Skeletal muscle satellite cell (primary cell): Measurements from ENCODE around the gene MICAL1.

Experiments
- H3K27me3 ChIP-seq: 2 replicates; pipeline ENCODE4 v1.7.0; 2013; ENCODE audit warnings: low read length; ENCODE audit not compliant: control insufficient read depth, insufficient read depth
- H3K36me3 ChIP-seq: 2 replicates; pipeline ENCODE4 v1.7.0; 2013; ENCODE audit warnings: mild to moderate bottlenecking, control low read depth, low read length; ENCODE audit not compliant: insufficient read depth
- H3K4me1 ChIP-seq: 2 replicates; pipeline ENCODE4 v1.7.0; 2013; ENCODE audit warnings: low read length; ENCODE audit not compliant: control insufficient read depth, insufficient read depth
- H3K4me2 ChIP-seq: 2 replicates; pipeline ENCODE4 v1.7.0; 2013; ENCODE audit warnings: mild to moderate bottlenecking, low read length
- H3K4me3 ChIP-seq: 2 replicates; pipeline ENCODE4 v1.7.0; 2013; ENCODE audit warnings: low read length
- H3K9ac ChIP-seq: 2 replicates; pipeline ENCODE4 v1.7.0; 2013; ENCODE audit warnings: mild to moderate bottlenecking, low read depth, low read length, moderate library complexity
- H3K9me3 ChIP-seq: replicated peaks from 2 replicates; pipeline ENCODE4 v1.7.0; 2013; ENCODE audit warnings: mild to moderate bottlenecking, control low read depth, low read length

Gene MICAL1

GRCh38 chr6:109450801-109451200, 4.8 kb downstream of the MICAL1 start:
- peaks cover 71% of the 10 kb centered on the region for H3K36me3 ChIP-seq
- H3K4me3 ChIP-seq = no peak overlapping the region
- H3K27me3 ChIP-seq = no peaks in the 10 kb centered on the region
- peaks cover 17% of the 10 kb centered on the region for H3K4me1 ChIP-seq
- H3K9ac ChIP-seq = no peak overlapping the region
- no peak overlapping the region for H3K4me2 ChIP-seq
- H3K9me3 ChIP-seq = no peaks in the 10 kb centered on the region

- peaks cover 78% of the 10 kb centered on the region for H3K36me3 ChIP-seq
- H3K9ac ChIP-seq = no peak overlapping the region
These were observed 5.5 kb downstream of the MICAL1 start for GRCh38 chr6:109449795-109450673.

GRCh38 chr6:109449064-109449794, 6.3 kb downstream of the MICAL1 start:
- Histone ChIP-seq H3K36me3 (peaks cover 86% of the 10 kb centered on the region), H3K9me3 (no peaks in the 10 kb centered on the region), H3K9ac (no peak overlapping the region), H3K27me3 (no peaks in the 10 kb centered on the region), H3K4me3 (no peak overlapping the region), H3K4me2 (no peak overlapping the region), H3K4me1 (peaks cover 12% of the 10 kb centered on the region)

More at GRCh38 chr6:109449795-109450673, 5.5 kb downstream of the MICAL1 start:
- H3K4me2 ChIP-seq = no peak overlapping the region
- no peaks in the 10 kb centered on the region for H3K27me3 ChIP-seq
- H3K9me3 ChIP-seq = no peaks in the 10 kb centered on the region
- H3K4me1 ChIP-seq = peaks cover 17% of the 10 kb centered on the region
- no peak overlapping the region for H3K4me3 ChIP-seq

GRCh38 chr6:109448615-109449014, 7.0 kb downstream of the MICAL1 start:
- peaks cover 6% of the 10 kb centered on the region for H3K4me1 ChIP-seq
- peaks cover 89% of the 10 kb centered on the region for H3K36me3 ChIP-seq
- no peak overlapping the region for H3K9ac ChIP-seq
- no peaks in the 10 kb centered on the region for H3K27me3 ChIP-seq
- H3K4me3 ChIP-seq = no peak overlapping the region
- H3K9me3 ChIP-seq = no peaks in the 10 kb centered on the region
- H3K4me2 ChIP-seq = no peak overlapping the region

GRCh38 chr6:109447878-109448555, 7.6 kb downstream of the MICAL1 start:
- no peaks in the 10 kb centered on the region for H3K9me3 ChIP-seq
- no peaks in the 10 kb centered on the region for H3K27me3 ChIP-seq
- H3K4me2 ChIP-seq = no peak overlapping the region
- no peak overlapping the region for H3K9ac ChIP-seq
- peaks cover 89% of the 10 kb centered on the region for H3K36me3 ChIP-seq
- no peak overlapping the region for H3K4me3 ChIP-seq
- no peaks in the 10 kb centered on the region for H3K4me1 ChIP-seq

- H3K4me3 ChIP-seq = no peak overlapping the region
- no peaks in the 10 kb centered on the region for H3K9me3 ChIP-seq
- peaks cover 89% of the 10 kb centered on the region for H3K36me3 ChIP-seq
- H3K9ac ChIP-seq = no peak overlapping the region
- no peaks in the 10 kb centered on the region for H3K27me3 ChIP-seq
- no peak overlapping the region for H3K4me2 ChIP-seq
- no peaks in the 10 kb centered on the region for H3K4me1 ChIP-seq
These were observed 8.5 kb downstream of the MICAL1 start for GRCh38 chr6:109447087-109447486.

- Histone ChIP-seq H3K9ac (no peak overlapping the region), H3K4me1 (peaks cover 5% of the 10 kb centered on the region), H3K27me3 (no peaks in the 10 kb centered on the region), H3K36me3 (peaks cover 84% of the 10 kb centered on the region), H3K4me3 (no peak overlapping the region), H3K9me3 (no peaks in the 10 kb centered on the region), H3K4me2 (no peak overlapping the region)
These were observed 9.0 kb downstream of the MICAL1 start for GRCh38 chr6:109446541-109446940.

- H3K9ac ChIP-seq = no peak overlapping the region
- peaks cover 81% of the 10 kb centered on the region for H3K36me3 ChIP-seq
- H3K4me1 ChIP-seq = peaks cover 10% of the 10 kb centered on the region
- H3K4me2 ChIP-seq = no peak overlapping the region
- H3K27me3 ChIP-seq = no peaks in the 10 kb centered on the region
- H3K4me3 ChIP-seq = no peak overlapping the region
- no peaks in the 10 kb centered on the region for H3K9me3 ChIP-seq
These were observed 9.5 kb downstream of the MICAL1 start for GRCh38 chr6:109446072-109446471.

GRCh38 chr6:109445382-109445781, 10.2 kb downstream of the MICAL1 start:
- peaks cover 75% of the 10 kb centered on the region for H3K36me3 ChIP-seq
- H3K9ac ChIP-seq = no peak overlapping the region
- H3K4me2 ChIP-seq = no peak overlapping the region
- no peaks in the 10 kb centered on the region for H3K27me3 ChIP-seq
- no peaks in the 10 kb centered on the region for H3K9me3 ChIP-seq
- H3K4me3 ChIP-seq = no peak overlapping the region
- H3K4me1 ChIP-seq = peaks cover 10% of the 10 kb centered on the region

GRCh38 chr6:109443425-109443950, 12.1 kb downstream of the MICAL1 start:
- H3K9me3 ChIP-seq = no peaks in the 10 kb centered on the region

GRCh38 chr6:109442393-109442924, 13.1 kb downstream of the MICAL1 start:
- Histone ChIP-seq H3K27me3 (no peaks in the 10 kb centered on the region), H3K4me3 (no peak overlapping the region), H3K9me3 (no peaks in the 10 kb centered on the region), H3K36me3 (peaks cover 51% of the 10 kb centered on the region), H3K4me2 (peak overlapping the region; percentile 97), H3K9ac (no peak overlapping the region), H3K4me1 (peaks cover 16% of the 10 kb centered on the region)

More at GRCh38 chr6:109443425-109443950, 12.1 kb downstream of the MICAL1 start:
- peaks cover 16% of the 10 kb centered on the region for H3K4me1 ChIP-seq
- no peak overlapping the region for H3K4me2 ChIP-seq
- no peaks in the 10 kb centered on the region for H3K27me3 ChIP-seq
- H3K36me3 ChIP-seq = peaks cover 56% of the 10 kb centered on the region
- no peak overlapping the region for H3K9ac ChIP-seq
- no peak overlapping the region for H3K4me3 ChIP-seq
